Mucosa of rectum (tissue), 2 donors: Measurements from ENCODE around the gene FBXL3.
"Not testable (repeated sequence)": the region's sequence is repeated elsewhere in the genome, so short reads cannot be mapped to it uniquely, and the experiment has no call there.

Source experiments
- H3K27ac ChIP-seq, 2 donors: one replicate each; pipeline ENCODE4 v1.7.0; 2013; ENCODE audit warnings: inconsistent platforms in 2 of 2, low read depth in 2 of 2, low read length in 2 of 2
- H3K27me3 ChIP-seq, 2 donors: one replicate each; pipeline ENCODE4 v1.7.0; 2013; ENCODE audit warnings: low read length in 2 of 2; ENCODE audit not compliant: control insufficient read depth in 2 of 2, insufficient read depth in 2 of 2
- H3K36me3 ChIP-seq, 2 donors: one replicate each; pipeline ENCODE4 v1.7.0; 2013; ENCODE audit warnings: low read length in 2 of 2; ENCODE audit not compliant: control insufficient read depth in 2 of 2, insufficient read depth in 2 of 2
- H3K4me1 ChIP-seq, 2 donors: one replicate each; pipeline ENCODE4 v1.7.0; 2013; ENCODE audit warnings: low read length in 2 of 2, mild to moderate bottlenecking in 1 of 2; ENCODE audit not compliant: control insufficient read depth in 2 of 2, insufficient read depth in 2 of 2
- H3K4me3 ChIP-seq, 2 donors: one replicate each; pipeline ENCODE4 v1.7.0; 2013; ENCODE audit warnings: low read length in 2 of 2
- H3K9ac ChIP-seq, 2 donors: one replicate each; pipeline ENCODE4 v1.7.0; 2013; ENCODE audit warnings: low read length in 2 of 2, low read depth in 1 of 2, mild to moderate bottlenecking in 1 of 2
- H3K9me3 ChIP-seq, 2 donors: one replicate each; pipeline ENCODE4 v1.7.0; 2013; ENCODE audit warnings: low read length in 2 of 2; ENCODE audit not compliant: control insufficient read depth in 2 of 2
- donor health status: healthy.
- donor health status: Normal muscosa, but diverticular disease.

FBXL3 gene

DNA sequence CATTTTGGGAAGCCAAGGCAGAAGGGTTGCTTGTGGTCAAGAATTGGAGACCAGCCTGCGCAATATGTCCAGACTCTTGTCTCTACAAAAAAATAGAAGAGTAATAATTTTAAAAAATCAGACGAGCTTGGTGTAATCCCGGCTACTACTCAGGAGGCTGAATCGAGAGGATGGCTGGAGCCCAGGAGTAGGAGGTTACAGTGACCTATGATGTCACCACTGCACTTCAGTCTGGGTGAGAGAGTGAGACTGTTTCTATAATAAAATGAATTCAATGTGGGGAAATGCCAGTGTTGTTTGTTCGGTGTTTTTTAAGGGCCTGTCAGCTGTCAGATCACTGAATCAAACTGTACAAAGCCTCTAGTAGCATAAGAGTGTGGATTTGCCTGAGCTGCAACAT is 1.2 kb upstream of the FBXL3 start:
- Histone ChIP-seq H3K27me3 (no peaks in the 10 kb centered on the region), H3K9me3 (no peaks in the 10 kb centered on the region), H3K4me1 (peaks cover 5 to 20% of the 10 kb centered on the region in 2 donors), H3K27ac (no peak overlapping the region), H3K9ac (no peak overlapping the region), H3K36me3 (no peaks in the 10 kb centered on the region), H3K4me3 (no peak overlapping the region)

DNA sequence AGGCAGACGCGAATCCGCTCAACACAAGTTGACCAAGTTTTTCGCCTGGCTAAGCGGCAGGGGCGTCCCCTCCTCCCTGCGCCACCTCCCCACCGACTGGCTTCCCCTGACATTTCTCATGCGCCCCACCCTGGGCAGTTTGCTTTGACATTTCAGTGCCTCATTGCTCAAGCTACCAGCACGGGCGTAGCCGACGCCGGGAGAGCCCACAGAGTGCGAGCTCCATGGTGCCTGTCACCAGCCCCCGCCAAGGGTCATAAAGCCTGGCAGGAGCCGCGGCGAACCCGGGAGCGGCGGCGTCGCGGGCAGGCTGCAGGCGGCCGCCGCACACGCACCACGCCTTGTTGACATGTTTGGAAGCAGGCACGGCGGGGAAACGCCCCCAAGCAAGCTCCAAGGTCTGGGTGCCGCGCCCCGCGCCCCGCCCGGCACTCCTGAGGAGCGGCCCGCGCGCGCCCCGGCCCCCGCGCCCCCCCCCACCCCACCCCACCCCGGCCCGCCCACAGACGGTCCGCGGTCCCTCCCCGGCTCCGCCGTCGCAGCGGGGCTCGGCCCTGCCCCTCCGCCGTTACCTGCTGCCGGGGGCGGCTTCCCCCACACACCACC is 601 bp downstream of the FBXL3 start:
- Histone ChIP-seq H3K9me3 (no peaks in the 10 kb centered on the region), H3K4me3 (peak overlapping the region; percentile 90), H3K36me3 (no peaks in the 10 kb centered on the region), H3K4me1 (peaks cover 8 to 32% of the 10 kb centered on the region in 2 donors), H3K27me3 (no peaks in the 10 kb centered on the region), H3K27ac (peak overlapping the region; percentile 100), H3K9ac (peak overlapping the region; percentile 89 to 100)

DNA sequence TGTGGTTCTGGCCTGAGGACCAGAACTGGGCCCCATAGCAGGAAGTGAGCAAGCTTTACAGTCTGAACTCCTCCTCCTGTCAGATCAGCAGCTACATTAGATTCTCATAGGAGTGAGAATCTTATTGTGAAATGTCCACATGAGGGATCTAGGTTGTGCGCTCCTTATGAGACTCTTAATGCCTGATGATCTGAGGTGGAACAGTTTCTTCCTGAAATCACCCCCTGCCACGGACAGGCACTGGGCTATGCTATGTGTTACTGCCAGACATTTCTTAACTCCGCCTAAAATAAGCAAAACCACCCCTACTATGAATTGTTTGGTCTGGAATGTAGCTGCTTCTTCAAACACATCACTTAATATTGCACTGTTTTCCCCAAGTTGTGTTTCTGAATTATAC is 4.6 kb downstream of the FBXL3 start:
- Histone ChIP-seq H3K4me3 (no peak overlapping the region), H3K27ac (no peak overlapping the region), H3K36me3 (peaks cover 8% of the 10 kb centered on the region in 2 donors), H3K4me1 (peaks cover 14 to 47% of the 10 kb centered on the region in 2 donors), H3K9ac (no peak overlapping the region), H3K9me3 (no peaks in the 10 kb centered on the region), H3K27me3 (no peaks in the 10 kb centered on the region)

DNA sequence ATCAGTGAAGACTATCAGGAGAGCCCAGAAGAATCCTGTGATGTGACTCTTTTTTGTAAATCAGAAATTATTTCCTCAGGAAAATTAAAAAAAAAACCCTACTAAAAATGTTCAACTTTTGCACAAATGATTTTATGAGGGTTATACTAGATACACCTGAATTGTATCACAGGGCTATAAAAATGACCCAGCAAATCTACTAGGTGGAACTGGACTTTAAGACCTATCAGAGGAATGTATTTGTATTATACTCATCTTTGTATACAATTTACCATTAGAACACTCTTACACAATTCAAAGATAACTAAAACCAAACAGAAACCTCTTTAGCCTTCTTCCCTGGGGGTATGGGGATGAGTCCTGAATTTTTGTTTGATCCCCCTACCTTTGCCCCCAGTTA is 7.2 kb downstream of the FBXL3 start:
- no peaks in the 10 kb centered on the region for H3K27me3 ChIP-seq
- H3K9me3 ChIP-seq, result no peaks in the 10 kb centered on the region
- no peak overlapping the region for H3K4me3 ChIP-seq
- H3K36me3 ChIP-seq, result peaks cover 31 to 34% of the 10 kb centered on the region in 2 donors
- peak overlapping the region in 1 of 2 donors; percentile 34 for H3K27ac ChIP-seq
- no peak overlapping the region for H3K9ac ChIP-seq
- H3K4me1 ChIP-seq, result peaks cover 16 to 42% of the 10 kb centered on the region in 2 donors

DNA sequence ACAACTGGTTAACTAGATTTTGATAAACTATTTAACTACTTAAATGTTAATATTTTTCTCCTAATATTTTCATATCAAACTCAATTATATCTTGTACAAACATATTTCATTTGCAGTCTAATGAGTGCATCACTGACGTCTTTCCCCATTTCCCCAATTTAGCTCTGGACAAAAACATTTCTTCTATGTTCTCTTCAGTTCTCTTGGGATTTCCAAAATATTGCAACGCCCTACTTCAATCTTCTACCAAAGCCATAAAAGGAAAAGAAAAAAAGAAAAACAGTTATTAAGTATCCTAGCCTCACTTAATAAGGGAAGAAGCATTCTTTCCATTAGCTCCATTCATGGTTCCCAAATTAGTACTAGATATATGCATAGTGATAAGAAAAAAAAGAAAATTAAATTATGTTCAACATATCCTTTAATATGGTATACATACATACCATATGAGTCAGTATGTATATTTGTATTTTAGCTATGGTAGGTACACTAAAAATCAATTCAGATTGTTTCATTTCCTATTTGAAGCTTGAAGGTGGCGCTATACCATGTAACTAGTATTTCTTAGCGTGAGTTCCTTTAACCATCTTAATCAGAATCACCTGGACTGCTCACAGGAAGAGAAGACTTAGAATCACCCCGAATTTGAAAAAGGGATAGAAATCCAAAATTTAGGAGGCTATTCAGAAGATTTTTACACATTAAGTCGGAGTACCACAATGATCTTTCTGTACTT is 9.9 kb downstream of the FBXL3 start:
- H3K9me3 ChIP-seq, result no peaks in the 10 kb centered on the region
- no peak overlapping the region for H3K27ac ChIP-seq
- H3K9ac ChIP-seq, result no peak overlapping the region
- no peak overlapping the region for H3K4me3 ChIP-seq
- H3K36me3 ChIP-seq, result peaks cover 55 to 56% of the 10 kb centered on the region in 2 donors
- peaks cover 21 to 27% of the 10 kb centered on the region in 2 donors for H3K4me1 ChIP-seq
- H3K27me3 ChIP-seq, result no peaks in the 10 kb centered on the region

DNA sequence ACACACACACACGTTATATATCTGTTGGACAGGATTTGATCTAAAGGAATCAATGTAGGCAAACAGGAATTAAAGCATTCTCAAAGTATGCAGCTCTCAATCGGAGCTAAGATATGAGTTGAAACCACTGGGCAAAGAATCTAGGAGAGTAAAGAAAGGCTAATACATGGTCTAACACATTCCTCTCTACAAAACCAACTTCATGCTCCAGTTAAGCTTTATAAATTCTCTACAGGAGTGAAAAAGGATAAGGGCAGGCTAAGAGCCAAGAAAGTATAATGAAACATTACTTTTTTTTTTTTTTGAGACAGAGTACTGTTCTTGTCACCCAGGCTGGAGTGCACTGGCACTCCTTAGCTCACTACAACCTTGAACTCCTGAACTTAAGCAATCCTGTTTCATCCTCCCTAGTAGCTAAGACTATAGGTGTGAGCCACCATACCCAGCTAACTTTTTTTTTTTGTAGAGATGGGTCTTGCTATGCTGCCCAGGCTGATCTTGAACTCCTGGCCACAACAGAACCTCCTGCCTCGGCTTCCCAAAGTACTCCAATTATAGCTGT is 10.6 kb downstream of the FBXL3 start:
- Histone ChIP-seq H3K27me3 (no peaks in the 10 kb centered on the region), H3K4me3 (no peak overlapping the region), H3K4me1 (peaks cover 17 to 23% of the 10 kb centered on the region in 2 donors), H3K9me3 (no peaks in the 10 kb centered on the region), H3K36me3 (peaks cover 63% of the 10 kb centered on the region in 2 donors), H3K27ac (peak overlapping the region in 1 of 2 donors; percentile 18), H3K9ac (no peak overlapping the region)

DNA sequence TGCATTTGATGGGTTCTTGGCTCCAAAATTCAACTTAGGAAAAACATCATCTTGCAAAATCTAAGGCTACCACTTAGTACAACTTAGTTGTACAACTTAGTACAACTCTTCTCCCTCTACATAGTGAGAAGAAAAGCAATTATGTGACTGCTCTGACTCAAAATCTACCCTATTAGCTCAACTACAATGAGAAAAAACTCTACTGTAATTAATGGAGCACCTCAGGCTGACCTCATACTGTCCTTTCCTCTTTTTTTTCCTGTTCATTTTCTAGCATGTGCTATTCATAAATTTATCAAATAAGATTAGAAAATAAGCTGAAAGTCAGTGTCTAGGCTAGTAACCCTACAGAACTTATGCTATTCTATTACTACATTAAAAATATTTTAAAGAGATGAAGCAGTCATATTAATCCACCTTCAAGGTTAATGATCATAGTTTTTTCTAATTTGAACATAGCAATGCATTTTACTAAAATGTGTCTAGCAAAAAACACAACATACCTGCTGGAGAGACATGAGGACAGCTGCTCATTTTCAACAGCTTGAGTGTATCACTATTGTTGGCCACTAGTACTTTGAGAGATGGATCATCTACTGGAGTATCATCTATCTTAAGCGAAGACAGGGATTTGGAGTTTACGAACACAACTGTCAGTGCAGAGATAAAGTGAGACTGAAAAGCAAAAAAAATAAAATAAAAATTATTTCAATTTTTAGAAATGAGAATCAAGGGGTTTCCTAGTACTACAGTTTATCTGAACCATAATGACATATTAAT is 11.9 kb downstream of the FBXL3 start:
- no peaks in the 10 kb centered on the region for H3K9me3 ChIP-seq
- H3K27ac ChIP-seq, result no peak overlapping the region
- no peak overlapping the region for H3K4me3 ChIP-seq
- peaks cover 12% of the 10 kb centered on the region in 2 donors for H3K4me1 ChIP-seq
- no peak overlapping the region for H3K9ac ChIP-seq
- peaks cover 71 to 73% of the 10 kb centered on the region in 2 donors for H3K36me3 ChIP-seq
- no peaks in the 10 kb centered on the region for H3K27me3 ChIP-seq

DNA sequence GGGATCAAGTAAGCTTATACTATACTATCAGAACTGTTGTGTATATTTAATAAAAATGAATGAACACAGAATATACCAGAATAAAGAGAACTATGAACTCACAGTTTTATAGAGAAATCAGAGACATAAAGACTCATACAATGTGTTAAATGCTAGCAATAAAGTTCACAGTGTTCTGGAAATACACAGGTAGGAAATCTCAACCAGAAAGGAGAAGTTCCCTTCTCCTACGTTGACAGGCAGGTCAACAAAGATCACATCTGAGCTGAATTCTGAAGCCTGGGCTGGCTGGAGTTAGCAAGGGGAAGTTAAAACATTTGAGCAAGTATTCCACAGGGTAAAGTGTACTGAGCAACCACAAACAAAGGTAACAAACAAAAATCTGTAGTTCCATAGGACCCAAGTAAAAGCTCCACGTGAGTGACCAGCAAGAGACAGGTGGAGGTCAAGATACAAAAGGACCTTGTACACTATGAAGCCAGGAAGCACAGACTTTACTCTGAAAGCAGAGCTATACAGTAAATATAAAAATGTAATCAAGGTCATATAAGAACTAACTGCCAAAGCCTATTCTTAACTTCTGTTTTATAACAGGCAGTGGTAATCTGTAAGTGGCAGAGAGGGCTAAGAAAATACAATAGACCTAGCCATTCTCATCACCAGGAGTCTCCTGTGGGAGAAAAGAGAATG is 13.0 kb downstream of the FBXL3 start:
- Histone ChIP-seq H3K27ac (peak overlapping the region; percentile 28 to 42), H3K9me3 (no peaks in the 10 kb centered on the region), H3K4me1 (peaks cover 6 to 12% of the 10 kb centered on the region in 2 donors), H3K36me3 (peaks cover 78% of the 10 kb centered on the region in 2 donors), H3K4me3 (no peak overlapping the region), H3K27me3 (no peaks in the 10 kb centered on the region), H3K9ac (no peak overlapping the region)

DNA sequence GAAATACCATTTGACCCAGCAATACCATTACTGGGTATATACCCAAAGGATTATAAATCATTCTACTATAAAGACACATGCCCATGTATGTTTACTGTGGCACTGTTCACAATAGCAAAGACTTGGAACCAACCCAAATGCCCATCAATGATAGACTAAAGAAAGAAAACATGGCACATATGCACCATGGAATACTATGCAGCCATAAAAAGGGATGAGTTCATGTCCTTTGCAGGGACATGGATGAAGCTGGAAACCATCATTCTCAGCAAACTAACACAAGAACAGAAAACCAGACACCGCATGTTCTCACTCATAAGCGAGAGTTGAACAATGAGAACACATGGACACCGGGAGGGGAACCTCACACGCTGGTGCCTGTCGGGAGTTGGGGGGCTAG is 17.2 kb downstream of the FBXL3 start:
- not testable (repeated sequence) for H3K4me3 ChIP-seq, H3K27ac ChIP-seq, H3K27me3 ChIP-seq, H3K9me3 ChIP-seq, H3K9ac ChIP-seq, H3K4me1 ChIP-seq
- H3K36me3 ChIP-seq, result peaks cover 60 to 63% of the 10 kb centered on the region in 2 donors
